8988T (cell line): ENCODE measurements around the gene TMTC4.
"Not testable (repeated sequence)": the region's sequence is repeated elsewhere in the genome, so short reads cannot be mapped to it uniquely, and the experiment has no call there.

ENCODE experiments used
- DNase-seq: peaks from one replicate; pipeline ENCODE4 v3.0.0; 2011

Gene TMTC4

DNA sequence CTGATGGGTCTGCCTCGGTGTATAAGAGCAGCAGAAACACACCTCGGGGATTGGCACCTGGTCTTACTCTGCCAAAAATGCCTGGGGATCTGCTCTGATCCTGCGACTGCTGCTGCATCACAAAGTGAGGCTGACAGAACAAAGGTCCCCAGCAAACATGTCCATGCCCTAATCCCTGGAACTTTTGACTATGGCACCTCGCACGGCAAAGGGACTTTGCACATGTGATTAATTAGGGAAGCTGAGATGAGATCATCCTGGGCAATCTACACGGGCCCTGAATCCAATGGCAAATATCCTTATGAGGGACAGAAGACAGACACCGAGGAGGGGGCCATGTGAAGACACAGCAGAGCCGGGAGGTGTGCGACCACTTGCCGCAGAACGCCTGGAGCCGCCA lies 94.5 kb downstream of the TMTC4 start:
- no peak for DNase-seq

DNA sequence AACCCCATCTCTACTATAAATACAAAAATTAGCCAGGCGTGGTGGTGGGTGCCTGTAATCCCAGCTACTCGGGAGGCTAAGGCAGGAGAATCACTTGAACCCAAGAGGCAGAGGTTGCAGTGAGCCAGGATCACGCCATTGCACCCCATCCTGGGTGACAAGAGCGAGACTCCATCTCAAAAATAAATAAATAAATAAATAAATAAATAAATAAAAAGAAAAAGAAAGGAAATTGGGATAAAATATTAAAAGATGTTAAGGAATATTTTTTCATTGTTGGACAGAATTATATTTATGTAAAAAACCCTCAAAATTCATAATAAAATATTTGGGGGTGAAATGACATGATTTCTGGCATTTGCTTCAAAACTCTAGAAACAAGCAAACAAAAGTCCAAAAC lies 97.4 kb downstream of the TMTC4 start:
- DNase-seq: not testable (repeated sequence)

DNA sequence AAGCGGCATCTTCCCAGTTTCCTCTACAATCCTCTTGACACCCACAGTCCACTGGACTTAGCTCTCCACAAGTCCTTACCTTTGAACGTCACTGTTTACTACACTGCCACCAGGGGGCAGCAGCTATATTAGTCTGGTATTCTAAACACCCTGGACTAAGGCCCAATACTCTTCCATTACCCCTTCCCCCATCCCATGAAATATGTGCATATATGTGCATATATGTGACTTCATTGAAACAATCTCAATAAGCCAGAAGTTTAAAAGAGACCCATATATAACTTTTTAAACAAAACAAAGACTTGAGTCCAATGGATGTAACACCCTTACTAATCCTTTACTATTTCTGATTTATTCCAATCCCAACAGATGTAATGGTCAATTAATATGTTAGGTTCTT lies 101.5 kb downstream of the TMTC4 start:
- DNase-seq: no peak

GRCh38 chr13:100566543-100566942 lies 108.1 kb downstream of the TMTC4 start:
- no peak for DNase-seq

DNA sequence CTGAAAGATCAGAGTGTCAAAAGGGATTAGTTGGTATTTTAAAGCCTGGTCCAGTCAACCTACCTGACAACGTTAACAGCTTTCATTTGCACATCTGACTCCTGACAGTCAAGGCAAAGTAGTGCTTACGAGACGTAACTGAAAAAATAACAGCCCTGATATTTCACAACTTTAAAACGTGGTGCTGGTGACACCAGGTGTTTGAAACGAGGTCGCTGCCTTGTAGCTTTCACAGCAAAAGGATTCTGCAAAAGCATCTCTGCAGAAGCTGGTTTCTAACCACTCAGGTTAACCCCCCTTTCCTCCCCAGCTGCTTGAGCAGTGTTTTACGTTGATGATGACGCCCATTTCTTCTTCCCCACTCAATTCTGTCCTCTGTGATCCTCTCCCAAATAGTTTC lies 109.3 kb downstream of the TMTC4 start:
- no peak for DNase-seq

GRCh38 chr13:100564444-100565223 lies 110.0 kb downstream of the TMTC4 start:
- no peak for DNase-seq

DNA sequence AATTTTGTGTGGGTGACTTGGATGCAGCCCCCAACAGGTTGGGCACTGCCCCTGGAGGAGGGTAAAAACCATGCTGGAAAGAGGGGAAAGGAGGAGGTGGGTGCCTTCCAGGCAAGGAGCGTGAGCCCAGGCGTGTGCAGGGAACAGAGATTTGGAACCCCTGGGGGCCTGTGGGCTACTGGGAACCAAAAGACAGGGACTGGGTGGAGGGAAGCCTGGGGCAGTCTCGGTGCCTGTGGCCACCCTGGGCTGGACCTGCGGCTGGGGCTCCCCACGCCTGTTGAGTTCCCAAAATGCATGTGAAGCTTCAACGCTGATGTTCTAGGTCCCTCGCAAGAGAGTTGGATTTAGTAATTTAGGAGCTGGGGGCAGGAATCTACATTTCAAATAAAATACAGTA lies 110.8 kb downstream of the TMTC4 start:
- DNase-seq: no peak

DNA sequence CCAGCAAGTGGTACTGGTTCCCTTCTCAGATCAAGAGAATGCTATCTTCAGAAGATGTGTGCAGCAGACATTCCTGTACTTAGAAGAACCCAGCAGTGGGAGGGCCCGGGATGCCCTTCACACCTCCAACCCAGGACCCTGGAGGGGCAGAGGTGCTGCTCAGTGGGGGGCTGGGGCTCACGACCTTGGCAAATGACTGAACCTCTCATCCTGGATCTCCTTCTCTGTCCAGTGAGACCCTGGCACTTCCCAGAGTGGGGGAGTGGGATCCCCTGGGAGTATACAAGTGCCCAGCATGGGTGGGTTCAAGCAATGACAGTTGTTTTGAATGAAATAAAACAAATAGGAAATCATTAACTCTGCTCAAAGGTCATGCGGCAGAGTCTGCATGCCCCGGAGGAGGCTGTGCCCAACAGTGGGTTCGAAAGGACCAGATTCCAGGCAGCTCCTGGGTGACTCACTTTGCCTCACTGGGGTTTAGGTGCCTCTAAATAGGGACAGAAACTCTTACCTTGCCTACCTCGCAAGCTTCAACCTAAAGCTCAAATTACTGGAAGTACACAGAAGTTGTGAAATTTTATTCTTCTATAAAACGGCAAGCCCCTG lies 112.9 kb downstream of the TMTC4 start:
- no peak for DNase-seq

GRCh38 chr13:100561158-100561499 lies 113.5 kb downstream of the TMTC4 start:
- no peak for DNase-seq

DNA sequence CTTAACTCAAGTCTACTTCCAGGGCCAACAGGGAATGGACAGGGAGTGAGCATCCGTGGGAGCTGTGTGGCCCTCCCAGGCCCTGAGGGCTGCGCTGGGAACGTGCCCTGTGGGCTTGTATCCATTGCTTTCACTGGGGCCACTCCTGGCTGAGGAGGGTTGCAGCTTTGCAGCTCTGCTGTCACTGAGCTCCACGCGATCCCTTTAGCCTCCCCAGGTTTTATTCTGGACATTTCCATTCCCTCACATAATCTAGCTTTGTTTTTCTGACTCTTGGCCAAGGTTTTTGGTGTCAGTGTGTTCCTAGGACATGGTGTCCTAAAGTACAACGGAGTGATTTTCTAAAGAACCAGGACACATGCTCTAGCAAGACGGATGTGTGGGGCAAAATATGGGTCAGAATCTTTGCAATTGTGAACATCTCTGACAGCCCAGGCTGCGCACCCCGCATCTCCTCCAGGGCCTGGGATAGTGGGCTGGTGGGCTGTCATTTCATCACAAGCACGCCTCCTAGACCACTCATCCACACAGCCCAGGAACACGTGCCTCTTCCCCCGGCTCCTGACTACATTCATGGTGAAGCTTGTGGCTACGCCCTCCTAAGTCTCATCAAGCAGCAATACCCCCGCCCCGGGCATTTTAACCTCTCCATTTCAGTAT lies 114.0 kb downstream of the TMTC4 start:
- DNase-seq: no peak

- no peak for DNase-seq
Observed at GRCh38 chr13:100559886-100560285, 114.7 kb downstream of the TMTC4 start.
